Activated CD4-positive, alpha-beta T cell treated with anti-CD3 and anti-CD28 coated beads, Interleukin-2, amount 10 ng/mL, durations not matched to agents 24 days and 14 days (primary cell): ENCODE results near the gene ECM1. TPM values are rescaled to one million over a fixed set of nuclear protein-coding genes. Genes with fewer than 3 reads are reported as not detected.

Experiments
- DNase-seq: peaks from one replicate; pipeline ENCODE4 v3.0.0; 2022
- H3K27ac Mint-ChIP-seq: one replicate; pipeline ENCODE4 v1.8.0; 2022; ENCODE audit warnings: mild to moderate bottlenecking, mixed read lengths
- H3K27me3 Mint-ChIP-seq: one replicate; pipeline ENCODE4 v1.8.0; 2022; ENCODE audit warnings: mixed read lengths
- H3K36me3 Mint-ChIP-seq: one replicate; pipeline ENCODE4 v1.8.0; 2022; ENCODE audit warnings: low read depth, mild to moderate bottlenecking, mixed read lengths
- H3K4me1 Mint-ChIP-seq: one replicate; pipeline ENCODE4 v1.8.0; 2021; ENCODE audit warnings: mixed read lengths
- H3K4me3 Mint-ChIP-seq: one replicate; pipeline ENCODE4 v1.8.0; 2022; ENCODE audit warnings: mild to moderate bottlenecking, moderate library complexity, mixed read lengths
- H3K9me3 Mint-ChIP-seq: one replicate; pipeline ENCODE4 v1.8.0; 2021; ENCODE audit warnings: mixed read lengths
- intact Hi-C: fragments of 100-400 bp; cut with micrococcal nuclease; formaldehyde crosslinking; loops from one replicate; pipeline ENCODE4 v1.15.1; 2023
- total RNA-seq: library from RNA; stranded (reverse); gene quantifications from 2 replicates; pipeline ENCODE4 v1.2.3, GENCODE V29; 2022

ECM1 gene
- total RNA-seq, 1 donor from 2014 or later = 2.4 TPM

GRCh38 chr1:150543500-150544143 lies 35.7 kb downstream of the ECM1 start:
- no peak overlapping the region for H3K27ac Mint-ChIP-seq
- intact Hi-C loops = no loop called here
- no peak for DNase-seq
- H3K27me3 Mint-ChIP-seq = peaks cover 15% of the 10 kb centered on the region
- H3K36me3 Mint-ChIP-seq = no peaks in the 10 kb centered on the region
- no peaks in the 10 kb centered on the region for H3K9me3 Mint-ChIP-seq
- H3K4me3 Mint-ChIP-seq = no peak overlapping the region
- H3K4me1 Mint-ChIP-seq = peaks cover 5% of the 10 kb centered on the region

DNA sequence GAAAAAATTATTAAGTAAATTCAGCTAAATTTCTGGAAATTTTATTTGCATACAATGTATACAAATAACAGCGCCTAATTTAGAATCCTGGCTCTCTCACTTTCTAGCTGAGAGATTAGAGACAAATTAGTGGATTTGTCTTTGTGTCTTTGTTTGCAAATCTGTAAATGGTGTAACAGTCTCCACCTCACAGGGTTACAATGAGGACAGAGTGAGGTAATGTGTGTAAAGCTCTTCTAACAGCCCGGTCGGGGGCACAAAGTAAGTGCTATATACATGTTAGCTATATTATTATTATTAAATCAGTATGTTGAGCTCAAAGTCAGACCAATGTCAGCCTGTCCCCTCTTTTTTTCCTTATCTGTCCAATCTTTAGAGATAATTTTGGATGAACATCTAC lies 36.3 kb downstream of the ECM1 start:
- no peak for DNase-seq
- Mint-ChIP-seq H3K4me3 (no peak overlapping the region), H3K27ac (no peak overlapping the region), H3K36me3 (no peaks in the 10 kb centered on the region), H3K4me1 (peaks cover 5% of the 10 kb centered on the region), H3K9me3 (no peaks in the 10 kb centered on the region), H3K27me3 (peaks cover 15% of the 10 kb centered on the region)
- intact Hi-C loops = no loop called here

DNA sequence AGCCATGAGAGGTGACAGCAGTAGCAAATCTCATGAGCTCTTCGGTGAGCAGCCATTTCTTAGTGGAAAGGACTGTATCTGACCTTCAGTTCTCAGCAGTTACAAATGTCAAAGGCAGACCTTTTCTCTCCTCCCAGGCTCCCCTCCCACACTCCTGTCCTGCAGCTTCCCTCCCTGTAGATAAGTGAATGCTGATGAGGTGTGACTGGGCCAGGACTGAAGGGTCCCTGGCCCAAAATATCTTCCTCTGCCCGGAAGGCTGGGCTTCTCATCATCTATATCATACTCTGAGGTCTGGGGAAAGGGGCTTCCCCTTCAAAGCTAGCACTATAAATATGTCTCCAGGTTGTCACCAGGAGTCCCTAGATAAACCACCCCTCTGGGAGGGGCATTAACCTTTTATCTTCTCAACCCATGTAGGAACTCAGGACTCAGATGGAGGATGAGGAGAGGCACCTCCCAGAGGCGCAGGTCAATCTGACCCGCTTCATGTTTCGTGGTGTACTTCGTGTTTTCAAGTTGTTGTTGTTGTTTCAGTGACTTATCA lies 37.6 kb downstream of the ECM1 start:
- H3K27me3 Mint-ChIP-seq = peaks cover 19% of the 10 kb centered on the region
- H3K4me3 Mint-ChIP-seq = no peak overlapping the region
- no peaks in the 10 kb centered on the region for H3K9me3 Mint-ChIP-seq
- DNase-seq = no peak
- H3K4me1 Mint-ChIP-seq = peaks cover 10% of the 10 kb centered on the region
- H3K36me3 Mint-ChIP-seq = no peaks in the 10 kb centered on the region
- no peak overlapping the region for H3K27ac Mint-ChIP-seq
- intact Hi-C loops = no loop called here

DNA sequence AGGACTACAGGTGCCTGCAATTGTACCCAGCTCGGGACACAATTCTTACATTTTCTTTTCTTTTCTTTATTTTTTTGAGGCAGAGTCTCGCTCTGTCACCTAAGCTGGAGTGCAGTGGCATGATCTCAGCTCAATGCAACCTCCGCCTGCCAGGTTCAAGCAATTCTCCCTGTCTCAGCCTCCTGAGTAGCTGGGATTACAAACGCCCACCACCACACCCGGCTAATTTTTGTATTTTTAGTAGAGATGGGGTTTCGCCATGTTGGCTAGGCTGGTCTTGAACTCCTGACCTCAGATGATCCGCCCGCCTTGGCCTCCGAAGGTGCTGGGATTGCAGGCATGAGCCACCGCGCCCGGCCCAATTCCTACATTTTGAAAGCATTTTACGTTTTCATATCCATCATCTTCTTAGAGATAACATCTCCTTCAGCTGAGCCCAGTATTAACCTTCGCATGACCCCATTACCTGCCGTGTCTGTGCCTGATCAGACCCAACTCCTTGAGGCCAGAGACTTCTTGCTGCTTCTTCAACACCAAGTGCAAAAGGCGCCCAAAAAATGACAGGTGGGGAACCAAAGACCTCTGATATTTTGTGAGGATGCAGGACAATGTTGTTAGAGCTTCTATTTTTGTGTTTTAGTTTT lies 38.5 kb downstream of the ECM1 start:
- intact Hi-C loops = no loop called here
- no peak for DNase-seq
- H3K9me3 Mint-ChIP-seq = no peaks in the 10 kb centered on the region
- peaks cover 16% of the 10 kb centered on the region for H3K4me1 Mint-ChIP-seq
- peaks cover 19% of the 10 kb centered on the region for H3K27me3 Mint-ChIP-seq
- H3K27ac Mint-ChIP-seq = no peak overlapping the region
- H3K36me3 Mint-ChIP-seq = no peaks in the 10 kb centered on the region
- H3K4me3 Mint-ChIP-seq = no peak overlapping the region

DNA sequence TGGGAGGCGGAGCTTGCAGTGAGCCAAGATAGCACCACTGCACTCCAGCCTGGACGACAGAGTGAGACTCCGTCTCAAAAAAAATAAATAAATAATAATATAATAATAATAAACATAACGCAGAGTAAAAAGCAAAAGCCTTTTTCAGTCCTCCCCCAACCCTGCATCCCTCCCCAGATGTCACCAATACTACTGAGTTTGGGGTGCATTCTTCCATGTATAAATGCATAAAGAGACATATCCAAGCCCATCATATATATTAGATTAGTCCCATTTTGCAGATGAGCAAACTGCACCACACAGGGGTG lies 40.4 kb downstream of the ECM1 start:
- Mint-ChIP-seq H3K4me3 (peak overlapping the region; percentile 77), H3K36me3 (no peaks in the 10 kb centered on the region), H3K27ac (peak overlapping the region; percentile 58), H3K9me3 (no peaks in the 10 kb centered on the region), H3K4me1 (peaks cover 28% of the 10 kb centered on the region), H3K27me3 (peaks cover 15% of the 10 kb centered on the region)
- DNase-seq = no peak
- intact Hi-C loops = no loop called here

GRCh38 chr1:150548632-150549495 lies 41.0 kb downstream of the ECM1 start, which contains the start of gene ADAMTSL4:
Gene ADAMTSL4, plus strand, starts transcription at chr1:150549408. Its CDS starts 2,881 bp downstream, at chr1:150552289.
- H3K27ac Mint-ChIP-seq = peak within 1 kb of the TSS; percentile 70
- H3K27me3 Mint-ChIP-seq = peaks cover 12% of the 10 kb centered on the region
- no peaks in the 10 kb centered on the region for H3K36me3 Mint-ChIP-seq
- peak; percentile 86 for DNase-seq
- H3K9me3 Mint-ChIP-seq = no peaks in the 10 kb centered on the region
- H3K4me3 Mint-ChIP-seq = peak within 1 kb of the TSS; percentile 78
- intact Hi-C loops = no loop called here
- peaks cover 28% of the 10 kb centered on the region for H3K4me1 Mint-ChIP-seq

GRCh38 chr1:150549496-150550221 lies 41.8 kb downstream of the ECM1 start:
- no peaks in the 10 kb centered on the region for H3K9me3 Mint-ChIP-seq
- intact Hi-C loops = loop anchor here (5.0 kb wide), 1 partner anchor 87 kb away; no protein-coding TSS in a partner anchor

DNA sequence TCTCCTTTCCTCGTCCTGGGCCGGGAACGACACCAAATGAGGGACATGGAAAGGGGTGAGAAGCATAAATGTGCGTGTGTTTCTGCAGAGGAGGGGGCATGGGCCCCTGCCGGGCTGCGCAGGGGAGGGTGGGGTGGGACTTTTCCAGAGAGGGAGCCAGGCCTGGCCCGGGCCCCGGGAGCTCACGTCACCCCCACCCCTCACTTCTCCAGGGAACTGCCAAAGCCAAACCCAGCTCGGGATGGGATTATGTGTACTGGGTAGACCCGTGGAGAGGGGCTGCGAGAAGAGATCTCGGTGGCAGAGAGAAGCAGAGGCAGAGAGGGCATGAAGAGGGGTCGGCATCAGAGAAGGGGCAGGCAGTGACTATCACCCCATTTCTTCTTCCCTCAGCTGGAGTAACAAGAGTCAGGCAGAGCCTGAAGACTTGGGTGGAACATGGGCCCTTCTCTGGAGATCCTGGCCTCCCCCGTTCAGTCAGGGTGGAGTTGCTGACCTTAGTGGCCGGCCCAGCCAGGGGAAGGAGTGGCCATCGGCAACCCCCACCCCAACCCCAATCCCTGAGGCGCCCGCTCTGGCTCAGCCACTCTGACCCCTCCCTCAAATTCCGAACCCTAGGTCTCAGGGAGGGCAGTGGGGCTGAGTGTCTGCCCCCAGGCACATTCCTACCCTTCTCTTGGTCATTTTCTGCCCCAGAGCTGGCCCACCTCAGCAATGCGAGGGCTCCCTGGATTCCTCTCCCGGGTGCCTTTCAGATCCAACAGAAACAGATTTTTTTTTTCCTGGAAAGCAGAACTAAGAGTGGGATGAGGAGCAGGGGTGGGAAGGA lies 42.5 kb downstream of the ECM1 start:
- peak overlapping the region; percentile 20 for H3K4me3 Mint-ChIP-seq
- DNase-seq = peak; percentile 57
- peaks cover 2% of the 10 kb centered on the region for H3K36me3 Mint-ChIP-seq
- H3K27ac Mint-ChIP-seq = no peak overlapping the region
- intact Hi-C loops = loop anchor here (5.0 kb wide), 1 partner anchor 88 kb away; no protein-coding TSS in a partner anchor
- peaks cover 11% of the 10 kb centered on the region for H3K27me3 Mint-ChIP-seq
- peaks cover 26% of the 10 kb centered on the region for H3K4me1 Mint-ChIP-seq
- H3K9me3 Mint-ChIP-seq = no peaks in the 10 kb centered on the region

More at GRCh38 chr1:150549496-150550221, 41.8 kb downstream of the ECM1 start:
- Mint-ChIP-seq H3K4me3 (peak overlapping the region; percentile 78), H3K27me3 (peaks cover 12% of the 10 kb centered on the region), H3K27ac (peak overlapping the region; percentile 70), H3K4me1 (peaks cover 28% of the 10 kb centered on the region), H3K36me3 (no peaks in the 10 kb centered on the region)
- peak; percentile 61 for DNase-seq

DNA sequence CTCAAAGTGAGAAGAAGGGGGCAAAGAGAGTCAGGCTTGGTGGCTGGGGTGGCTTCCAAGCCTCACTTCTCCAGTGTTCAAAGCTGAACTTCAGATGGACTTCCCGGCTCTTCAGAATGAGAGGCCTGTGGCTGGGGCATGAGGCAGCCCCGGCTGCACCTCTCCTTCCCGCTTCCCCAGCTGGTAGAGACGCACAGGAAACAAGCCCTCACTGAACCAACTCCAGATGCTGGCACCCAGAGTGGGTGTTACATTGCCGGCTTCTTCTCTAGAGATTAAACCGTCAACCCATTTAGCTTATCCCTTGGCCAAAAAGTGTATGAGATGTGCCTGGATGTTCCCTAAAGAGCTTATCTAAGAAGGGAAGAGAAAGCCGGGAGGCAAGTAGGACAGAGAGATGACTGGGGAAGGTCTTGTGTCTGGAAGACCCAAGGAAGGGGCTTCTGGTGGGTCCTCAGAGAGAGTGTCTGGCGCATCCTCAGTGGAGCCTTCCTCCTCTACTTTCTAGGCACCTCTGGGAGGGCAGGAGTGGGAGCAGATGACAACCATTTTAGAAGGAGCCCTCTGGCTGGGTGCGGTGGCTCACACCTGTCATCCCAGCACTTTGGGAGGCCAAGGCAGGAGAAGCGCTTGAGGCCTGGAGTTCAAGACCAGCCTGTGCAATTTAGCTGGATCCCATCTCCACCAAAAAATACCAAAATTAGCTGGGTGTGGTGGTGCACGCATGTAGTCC lies 43.3 kb downstream of the ECM1 start:
- H3K4me3 Mint-ChIP-seq = no peak overlapping the region
- peak; percentile 67 for DNase-seq
- peak overlapping the region; percentile 16 for H3K27ac Mint-ChIP-seq

GRCh38 chr1:150551784-150552127 lies 43.8 kb downstream of the ECM1 start:
- Mint-ChIP-seq H3K4me3 (peak overlapping the region; percentile 28), H3K36me3 (peaks cover 2% of the 10 kb centered on the region)

More for the DNA sequence above, 43.3 kb downstream of the ECM1 start:
- Mint-ChIP-seq H3K36me3 (peaks cover 2% of the 10 kb centered on the region), H3K27me3 (peaks cover 8% of the 10 kb centered on the region), H3K9me3 (no peaks in the 10 kb centered on the region), H3K4me1 (peaks cover 24% of the 10 kb centered on the region)
- intact Hi-C loops = loop anchor here (5.0 kb wide), 1 partner anchor 89 kb away; no protein-coding TSS in a partner anchor

GRCh38 chr1:150552128-150552910 lies 44.4 kb downstream of the ECM1 start:
- intact Hi-C loops = loop anchor here (5.0 kb wide), 1 partner anchor 90 kb away; no protein-coding TSS in a partner anchor
- DNase-seq = peak; percentile 66
- Mint-ChIP-seq H3K27me3 (peaks cover 3% of the 10 kb centered on the region), H3K4me1 (peaks cover 24% of the 10 kb centered on the region), H3K9me3 (no peaks in the 10 kb centered on the region), H3K36me3 (peaks cover 2% of the 10 kb centered on the region), H3K27ac (no peak overlapping the region), H3K4me3 (peak overlapping the region; percentile 28)

More at GRCh38 chr1:150551784-150552127, 43.8 kb downstream of the ECM1 start:
- Mint-ChIP-seq H3K27me3 (peaks cover 5% of the 10 kb centered on the region), H3K27ac (no peak overlapping the region), H3K9me3 (no peaks in the 10 kb centered on the region), H3K4me1 (peaks cover 24% of the 10 kb centered on the region)
- intact Hi-C loops = loop anchor here (5.0 kb wide), 1 partner anchor 89 kb away; no protein-coding TSS in a partner anchor
- DNase-seq = no peak
